IMR-90 (cell line): ENCODE data around the gene RAPGEF2. TPM values are rescaled to one million over a fixed set of nuclear protein-coding genes. Genes with fewer than 3 reads are reported as not detected.
A peak's percentile ranks its signal among the peaks of the same experiment; 100 is the strongest.

Source experiments
- ATAC-seq: fragments of 200-7000 bp; cut with Tn5 transposase; 2 replicates; pipeline ENCODE4 v1.9.1; 2020; ENCODE audit warnings: low read depth, mild to moderate bottlenecking, moderate library complexity
- BruUV-seq: library from RNA; stranded (reverse); fragments of 400-500 nt; replicated peaks from 2 replicates; lab custom pipeline; 2021; lab: Mats Ljungman, UMichigan
- CTCF ChIA-PET: fragments of 300-600 bp; formaldehyde crosslinking; extraction: SDS; loops from one replicate; lab custom pipeline; 2021; ENCODE audit warnings: antibody characterized with exemption; lab: Yijun Ruan, JAX
- POLR2A ChIA-PET: fragments of 300-600 bp; sonication (Branson Sonifier 250); formaldehyde crosslinking; loops from one replicate; lab custom pipeline; 2022; ENCODE audit warnings: antibody characterized with exemption; ENCODE audit not compliant: unreplicated experiment; lab: Charles Lee
- DNase-seq: peaks from one replicate; pipeline ENCODE4 v3.0.0; 2013
- H2AFZ ChIP-seq: replicated peaks from 2 replicates; pipeline ENCODE3; 2013; ENCODE audit warnings: low read length, mild to moderate bottlenecking; ENCODE audit not compliant: poor library complexity
- H2AK5ac ChIP-seq: 2 replicates; pipeline ENCODE4 v1.6.1; 2013; ENCODE audit warnings: low read depth, low read length, inconsistent platforms
- H2AK9ac ChIP-seq: replicated peaks from 2 replicates; pipeline ENCODE3; 2013; ENCODE audit warnings: mild to moderate bottlenecking, low read depth, low read length, moderate library complexity; ENCODE audit not compliant: poor library complexity
- H2BK120ac ChIP-seq: 2 replicates; pipeline ENCODE4 v1.6.1; 2013; ENCODE audit warnings: low read depth, low read length, inconsistent platforms
- H2BK15ac ChIP-seq: 3 replicates; pipeline ENCODE4 v1.6.1; 2013; ENCODE audit warnings: low read depth, low read length, inconsistent platforms
- H2BK20ac ChIP-seq: 2 replicates; pipeline ENCODE4 v1.6.1; 2013; ENCODE audit warnings: low read depth, mild to moderate bottlenecking, inconsistent platforms, low read length, moderate library complexity
- H2BK5ac ChIP-seq: 2 replicates; pipeline ENCODE4 v1.6.1; 2013; ENCODE audit warnings: mild to moderate bottlenecking, low read depth, low read length, inconsistent platforms; ENCODE audit not compliant: poor library complexity, severe bottlenecking
- H3K14ac ChIP-seq: replicated peaks from 2 replicates; pipeline ENCODE4 v1.6.1; 2013; ENCODE audit warnings: low read depth, low read length, inconsistent platforms
- H3K18ac ChIP-seq: 2 replicates; pipeline ENCODE4 v1.6.1; 2013; ENCODE audit warnings: low read depth, low read length, control low read depth
- H3K23ac ChIP-seq: 2 replicates; pipeline ENCODE4 v1.6.1; 2013; ENCODE audit warnings: low read depth, low read length, inconsistent platforms
- H3K27ac ChIP-seq: 2 replicates; pipeline ENCODE4 v1.5.1; 2013; ENCODE audit warnings: mild to moderate bottlenecking, control low read depth, low read length; ENCODE audit not compliant: insufficient read depth
- H3K27me3 ChIP-seq: 2 replicates; pipeline ENCODE4 v1.6.1; 2013; ENCODE audit warnings: low read length; ENCODE audit not compliant: control insufficient read depth, insufficient read depth
- H3K36me3 ChIP-seq: 2 replicates; pipeline ENCODE4 v1.6.1; 2013; ENCODE audit warnings: low read length, mixed read lengths; ENCODE audit not compliant: control insufficient read depth, insufficient read depth
- H3K4ac ChIP-seq: 2 replicates; pipeline ENCODE4 v1.6.1; 2013; ENCODE audit warnings: low read depth, low read length, inconsistent platforms
- H3K4me1 ChIP-seq: 2 replicates; pipeline ENCODE4 v1.6.1; 2013; ENCODE audit warnings: low read length, mixed read lengths; ENCODE audit not compliant: control insufficient read depth, insufficient read depth
- H3K4me2 ChIP-seq: 2 replicates; pipeline ENCODE4 v1.6.1; 2013; ENCODE audit warnings: low read depth, mild to moderate bottlenecking, control low read depth, low read length, moderate library complexity
- H3K4me3 ChIP-seq: 2 replicates; pipeline ENCODE4 v1.5.1; 2013; ENCODE audit warnings: low read depth, mild to moderate bottlenecking, control low read depth, low read length, moderate library complexity; ENCODE audit not compliant: insufficient read depth
- H3K56ac ChIP-seq: 2 replicates; pipeline ENCODE4 v1.6.1; 2013; ENCODE audit warnings: low read length, inconsistent platforms; ENCODE audit not compliant: insufficient read depth; ENCODE audit errors: extremely low read depth
- H3K79me1 ChIP-seq, 2 experiments: 2 replicates each; pipeline ENCODE4 v1.6.1; 2013; ENCODE audit warnings: low read length in 2 of 2, inconsistent platforms in 1 of 2, low read depth in 1 of 2
- H3K9ac ChIP-seq: 2 replicates; pipeline ENCODE4 v1.6.1; 2013; ENCODE audit warnings: low read depth, low read length, control low read depth
- H3K9me1 ChIP-seq: 2 replicates; pipeline ENCODE4 v1.6.1; 2013; ENCODE audit warnings: low read length, inconsistent platforms; ENCODE audit not compliant: insufficient read depth
- H3K9me3 ChIP-seq: 2 replicates; pipeline ENCODE4 v1.6.1; 2013; ENCODE audit warnings: low read length; ENCODE audit not compliant: control insufficient read depth, insufficient read depth
- H4K20me1 ChIP-seq: 2 replicates; pipeline ENCODE4 v1.6.1; 2013; ENCODE audit warnings: low read length, inconsistent platforms; ENCODE audit not compliant: insufficient read depth
- H4K5ac ChIP-seq: 2 replicates; pipeline ENCODE4 v1.6.1; 2013; ENCODE audit warnings: mild to moderate bottlenecking, low read depth, low read length, control low read depth
- H4K8ac ChIP-seq, 2 experiments: 2 replicates each; pipeline ENCODE4 v1.6.1; 2013; ENCODE audit warnings: low read depth in 2 of 2, low read length in 2 of 2, control low read depth in 1 of 2, inconsistent platforms in 1 of 2
- H4K91ac ChIP-seq: 2 replicates; pipeline ENCODE4 v1.6.1; 2013; ENCODE audit warnings: low read depth, low read length, inconsistent platforms; ENCODE audit not compliant: insufficient read depth
- MAFK ChIP-seq: IDR thresholded peaks from 2 replicates; pipeline ENCODE4 v1.6.1; 2012; ENCODE audit warnings: low read depth, low read length, improper control_type of control experiment
- MAZ ChIP-seq: IDR thresholded peaks from 2 replicates; pipeline ENCODE4 v1.6.1; 2012; ENCODE audit warnings: low read depth, mild to moderate bottlenecking, low read length, improper control_type of control experiment, moderate library complexity, borderline replicate concordance
- MXI1 ChIP-seq: IDR thresholded peaks from 2 replicates; pipeline ENCODE4 v1.6.1; 2012; ENCODE audit warnings: low read depth, mild to moderate bottlenecking, low read length, moderate library complexity, borderline replicate concordance
- NFE2L2 ChIP-seq: fragments of 150-350 bp; IDR thresholded peaks from 2 replicates; pipeline ENCODE4 v1.6.1; 2016; ENCODE audit warnings: low read depth, mild to moderate bottlenecking, low read length
- RAD21 ChIP-seq: IDR thresholded peaks from 2 replicates; pipeline ENCODE4 v1.6.1; 2012; ENCODE audit warnings: low read length, improper control_type of control experiment
- RFX5 ChIP-seq: IDR thresholded peaks from 2 replicates; pipeline ENCODE4 v1.8.0; 2012; ENCODE audit warnings: low read depth, mild to moderate bottlenecking, low read length, moderate library complexity
- USF2 ChIP-seq: fragments of 150-350 bp; IDR thresholded peaks from 2 replicates; pipeline ENCODE4 v1.6.1; 2017; ENCODE audit warnings: mild to moderate bottlenecking, antibody characterized with exemption, low read length, low read depth
- WGBS, 2 experiments: methylation state at CpG; one replicate each; pipeline versions ENCODE4 v1.1.5 to v1.1.7; 2013; ENCODE audit warnings: missing lambda C conversion rate in 2 of 2; ENCODE audit not compliant: insufficient read length in 1 of 2; ENCODE audit errors: extremely low coverage in 2 of 2; 5-methylcytosine and 5-hydroxymethylcytosine counted together
- dilution Hi-C: fragments of 300-500 bp; cut with HindIII; formaldehyde crosslinking; loops from one replicate; pipeline ENCODE4 v1.14.3; 2018; ENCODE audit warnings: low sequenced_read_pairs; ENCODE audit not compliant: unreplicated experiment
- in situ Hi-C: fragments of 300-500 bp; cut with MboI; formaldehyde crosslinking; loops from 3 replicates; pipeline ENCODE4 v1.14.3; 2019; ENCODE audit warnings: low sequenced_read_pairs, inconsistent platforms, mixed read lengths
- intact Hi-C: fragments of 100-400 bp; cut with micrococcal nuclease; formaldehyde crosslinking; loops from 2 replicates; pipeline ENCODE4 v1.10.0; 2022
- polyA plus RNA-seq, 3 experiments: library from polyadenylated mRNA; depleted of rRNA; stranded (reverse); fragments of >200 nt; gene quantifications; 2 replicates each; pipeline ENCODE4 v1.2.3, GENCODE V29; 2012; ENCODE audit warnings: low replicate concordance in 1 of 3
- total RNA-seq: library from RNA; depleted of rRNA; stranded (reverse); fragments of >200 nt; gene quantifications from 2 replicates; pipeline ENCODE4 v1.2.3, GENCODE V29; 2012
- TF ChIP-seq, protein P1 (sequence below): conservative IDR thresholded peaks from 2 replicates; pipeline ENCODE4 v1.5.1; 2012; ENCODE audit warnings: mild to moderate bottlenecking, low read depth, low read length, improper control_type of control experiment
- TF ChIP-seq, protein P2 (sequence below): fragments of 150-350 bp; IDR thresholded peaks from 2 replicates; pipeline ENCODE4 v1.6.1; 2016; ENCODE audit warnings: low read depth, mild to moderate bottlenecking, low read length, moderate library complexity, borderline replicate concordance

The RAPGEF2 gene
- total and polyA plus RNA-seq, 2 of the 4 experiments (the other 2 are of a cell fraction): 27.6 to 109 TPM

DNA sequence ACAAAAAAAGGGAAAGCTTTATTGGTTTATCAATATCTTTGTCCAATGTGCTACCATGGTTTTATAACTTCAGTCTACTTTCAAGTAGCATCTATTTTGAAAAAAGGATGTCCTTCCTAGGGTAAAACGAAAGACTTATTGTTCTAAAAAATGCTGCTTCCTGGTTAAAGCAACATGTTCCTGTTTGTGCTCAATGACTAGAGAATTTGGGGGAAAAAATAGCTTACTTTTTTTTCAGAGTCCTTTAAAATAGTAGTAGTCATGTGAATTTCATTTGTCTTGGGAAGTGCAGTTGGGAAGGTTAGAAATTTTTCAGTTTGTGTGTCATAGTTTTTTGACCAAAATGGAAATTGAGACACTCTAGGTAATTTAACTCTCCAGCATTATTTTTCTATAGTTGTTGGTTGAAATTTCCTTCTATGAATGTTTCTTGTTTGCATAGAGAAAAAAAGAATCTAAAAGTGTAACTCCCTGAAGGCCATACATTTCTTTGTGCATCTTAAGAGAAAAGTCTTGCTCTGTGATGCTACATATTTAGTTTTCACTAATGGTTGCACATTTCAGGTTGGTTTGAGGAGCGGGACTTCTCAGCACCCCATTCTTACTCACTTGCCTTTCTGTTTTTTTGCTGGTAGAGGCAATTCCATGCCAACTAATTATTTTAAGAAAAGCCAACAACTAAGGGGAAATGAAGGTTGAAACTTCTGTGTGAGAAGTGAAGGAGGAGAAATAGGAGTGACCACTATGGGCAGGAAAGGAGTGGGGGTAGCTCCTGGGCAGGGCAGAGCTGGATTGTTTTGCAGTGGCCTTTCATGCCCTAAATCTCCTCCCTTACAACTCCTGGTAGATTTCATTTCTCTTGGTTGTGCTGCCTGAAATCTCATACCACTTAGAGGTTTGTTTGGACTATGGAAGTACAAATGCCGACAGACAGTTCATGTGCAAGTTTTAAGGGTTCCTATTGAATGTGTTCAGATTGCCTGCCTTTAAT, 76.4 kb downstream of the RAPGEF2 start:
- Histone ChIP-seq H3K36me3 (no peaks in the 10 kb centered on the region), H2BK5ac (no peak overlapping the region), H3K9me1 (peaks cover 12% of the 10 kb centered on the region), H2BK20ac (no peak overlapping the region), H3K18ac (peak overlapping the region; percentile 42; the same call in 1 of the 2 replicates), H3K9me3 (no peaks in the 10 kb centered on the region), H3K4me1 (peaks cover 15% of the 10 kb centered on the region), H3K27me3 (no peaks in the 10 kb centered on the region), H3K14ac (peak overlapping the region; percentile 10; the same call in 1 of the 2 replicates), H2BK15ac (no peak overlapping the region), H3K4me3 (peak overlapping the region; percentile 8; the same call in 1 of the 2 replicates), H3K27ac (no peak overlapping the region), H3K23ac (peak overlapping the region; percentile 40), H3K9ac (peak overlapping the region; percentile 46; the same call in 1 of the 2 replicates), H4K5ac (no peak overlapping the region), H4K20me1 (peaks cover 17% of the 10 kb centered on the region), H2AFZ (peak overlapping the region; percentile 46), H3K79me1 (peaks cover 21 to 49% of the 10 kb centered on the region in 2 experiments; a peak in 3 of 4 replicates), H3K56ac (no peak overlapping the region), H2BK120ac (no peak overlapping the region; the same call in 1 of the 2 replicates), H3K4me2 (peak overlapping the region; percentile 91), H2AK9ac (no peak overlapping the region), H3K4ac (peak overlapping the region; percentile 13; the same call in 1 of the 2 replicates), H4K91ac (no peak overlapping the region), H4K8ac (peak overlapping the region in 1 of 2 experiments; percentile 28; a peak in 2 of 4 replicates), H2AK5ac (no peak overlapping the region; the same call in 1 of the 2 replicates)
- intact Hi-C loops (loop anchor here (5.0 kb wide), 1 partner anchor 447 kb away; no protein-coding TSS in a partner anchor), in situ Hi-C loops (loop anchor here (5.0 to 25.0 kb wide), 2 partner anchors 317 to 917 kb away; no protein-coding TSS in a partner anchor), dilution Hi-C loops (no loop called here)
- DNase-seq: no peak
- TF ChIP-seq, protein P1, sequence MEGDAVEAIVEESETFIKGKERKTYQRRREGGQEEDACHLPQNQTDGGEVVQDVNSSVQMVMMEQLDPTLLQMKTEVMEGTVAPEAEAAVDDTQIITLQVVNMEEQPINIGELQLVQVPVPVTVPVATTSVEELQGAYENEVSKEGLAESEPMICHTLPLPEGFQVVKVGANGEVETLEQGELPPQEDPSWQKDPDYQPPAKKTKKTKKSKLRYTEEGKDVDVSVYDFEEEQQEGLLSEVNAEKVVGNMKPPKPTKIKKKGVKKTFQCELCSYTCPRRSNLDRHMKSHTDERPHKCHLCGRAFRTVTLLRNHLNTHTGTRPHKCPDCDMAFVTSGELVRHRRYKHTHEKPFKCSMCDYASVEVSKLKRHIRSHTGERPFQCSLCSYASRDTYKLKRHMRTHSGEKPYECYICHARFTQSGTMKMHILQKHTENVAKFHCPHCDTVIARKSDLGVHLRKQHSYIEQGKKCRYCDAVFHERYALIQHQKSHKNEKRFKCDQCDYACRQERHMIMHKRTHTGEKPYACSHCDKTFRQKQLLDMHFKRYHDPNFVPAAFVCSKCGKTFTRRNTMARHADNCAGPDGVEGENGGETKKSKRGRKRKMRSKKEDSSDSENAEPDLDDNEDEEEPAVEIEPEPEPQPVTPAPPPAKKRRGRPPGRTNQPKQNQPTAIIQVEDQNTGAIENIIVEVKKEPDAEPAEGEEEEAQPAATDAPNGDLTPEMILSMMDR: no peak
- TF ChIP-seq RFX5 (no peak), MAZ (no peak), MXI1 (no peak), USF2 (no peak), RAD21 (no peak), NFE2L2 (no peak), MAFK (no peak)
- TF ChIP-seq, protein P2, sequence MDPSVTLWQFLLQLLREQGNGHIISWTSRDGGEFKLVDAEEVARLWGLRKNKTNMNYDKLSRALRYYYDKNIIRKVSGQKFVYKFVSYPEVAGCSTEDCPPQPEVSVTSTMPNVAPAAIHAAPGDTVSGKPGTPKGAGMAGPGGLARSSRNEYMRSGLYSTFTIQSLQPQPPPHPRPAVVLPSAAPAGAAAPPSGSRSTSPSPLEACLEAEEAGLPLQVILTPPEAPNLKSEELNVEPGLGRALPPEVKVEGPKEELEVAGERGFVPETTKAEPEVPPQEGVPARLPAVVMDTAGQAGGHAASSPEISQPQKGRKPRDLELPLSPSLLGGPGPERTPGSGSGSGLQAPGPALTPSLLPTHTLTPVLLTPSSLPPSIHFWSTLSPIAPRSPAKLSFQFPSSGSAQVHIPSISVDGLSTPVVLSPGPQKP: no peak
- peak; percentile 21; the same call in 1 of the 2 replicates for ATAC-seq
- WGBS, 2 experiments: 80% methylated on average over 1 of the region's 3 CpGs; no CpG with 5 or more reads in 1 of the 2 experiments
- ChIA-PET POLR2A (interaction anchor here (0.6 kb wide), 1 partner anchor 30 kb away, joined by 3 read pairs; no protein-coding TSS in a partner anchor), CTCF (interaction anchor here (0.6 to 1.4 kb wide), 2 partner anchors 182 to 322 kb away, joined by 5 read pairs; no protein-coding TSS in a partner anchor)
- BruUV-seq: no TSS peak
